ENCODE data around the gene ATP2B2. TPM values are rescaled to one million over a fixed set of nuclear protein-coding genes. Genes with fewer than 3 reads are reported as not detected.

Gene ATP2B2
- total RNA-seq, 1 donor from 2014 or later = not detected

- no peaks in the 10 kb centered on the region for H3K9me3 Mint-ChIP-seq
These were observed 221.7 kb downstream of the ATP2B2 start for GRCh38 chr3:10283638-10284037.

GRCh38 chr3:10281951-10282350 lies 223.4 kb downstream of the ATP2B2 start:
- Mint-ChIP-seq H3K27me3 (ENCODE audit: low read depth) (no peaks in the 10 kb centered on the region), H3K9me3 (no peaks in the 10 kb centered on the region), H3K4me3 (no peak overlapping the region), H3K27ac (no peak overlapping the region), H3K4me1 (no peaks in the 10 kb centered on the region), H3K36me3 (peaks cover 17% of the 10 kb centered on the region)
- no peak for DNase-seq (ENCODE audit: low spot score in 2 of 2, unreplicated experiment in 2 of 2)
- TF ChIP-seq CTCF (IDR thresholded peaks at IDR 0.05; ENCODE audit: unreplicated experiment) = no peak

More at GRCh38 chr3:10283638-10284037, 221.7 kb downstream of the ATP2B2 start:
- no peak overlapping the region for H3K27ac Mint-ChIP-seq
- H3K4me3 Mint-ChIP-seq = no peak overlapping the region
- TF ChIP-seq CTCF (IDR thresholded peaks at IDR 0.05; ENCODE audit: unreplicated experiment) = no peak
- H3K4me1 Mint-ChIP-seq = no peaks in the 10 kb centered on the region
- H3K36me3 Mint-ChIP-seq = peaks cover 14% of the 10 kb centered on the region
- no peak for DNase-seq (ENCODE audit: low spot score in 2 of 2, unreplicated experiment in 2 of 2)
- no peaks in the 10 kb centered on the region for H3K27me3 Mint-ChIP-seq (ENCODE audit: low read depth)

GRCh38 chr3:10280571-10280970 lies 224.8 kb downstream of the ATP2B2 start:
- no peaks in the 10 kb centered on the region for H3K4me1 Mint-ChIP-seq
- DNase-seq (ENCODE audit: low spot score in 2 of 2, unreplicated experiment in 2 of 2) = no peak
- no peak overlapping the region for H3K4me3 Mint-ChIP-seq
- no peak overlapping the region for H3K27ac Mint-ChIP-seq
- H3K27me3 Mint-ChIP-seq (ENCODE audit: low read depth) = no peaks in the 10 kb centered on the region
- no peaks in the 10 kb centered on the region for H3K9me3 Mint-ChIP-seq
- peaks cover 19% of the 10 kb centered on the region for H3K36me3 Mint-ChIP-seq
- TF ChIP-seq CTCF (IDR thresholded peaks at IDR 0.05; ENCODE audit: unreplicated experiment) = no peak

GRCh38 chr3:10280177-10280529 lies 225.2 kb downstream of the ATP2B2 start:
- Mint-ChIP-seq H3K27me3 (ENCODE audit: low read depth) (no peaks in the 10 kb centered on the region), H3K27ac (no peak overlapping the region), H3K36me3 (peaks cover 19% of the 10 kb centered on the region), H3K4me1 (no peaks in the 10 kb centered on the region), H3K9me3 (no peaks in the 10 kb centered on the region), H3K4me3 (no peak overlapping the region)
- DNase-seq (ENCODE audit: low spot score in 2 of 2, unreplicated experiment in 2 of 2) = no peak
- no peak for TF ChIP-seq CTCF (IDR thresholded peaks at IDR 0.05; ENCODE audit: unreplicated experiment)

GRCh38 chr3:10279384-10280176 lies 225.8 kb downstream of the ATP2B2 start:
- Mint-ChIP-seq H3K27me3 (ENCODE audit: low read depth) (no peaks in the 10 kb centered on the region), H3K4me3 (no peak overlapping the region), H3K27ac (no peak overlapping the region), H3K4me1 (no peaks in the 10 kb centered on the region), H3K36me3 (peaks cover 19% of the 10 kb centered on the region), H3K9me3 (no peaks in the 10 kb centered on the region)
- no peak for DNase-seq (ENCODE audit: low spot score in 2 of 2, unreplicated experiment in 2 of 2)
- TF ChIP-seq CTCF (IDR thresholded peaks at IDR 0.05; ENCODE audit: unreplicated experiment) = no peak
